Kidney tubule cell (primary cell): ENCODE measurements around the gene ADH6.
"Not testable (repeated sequence)": the region's sequence is repeated elsewhere in the genome, so short reads cannot be mapped to it uniquely, and the experiment has no call there.

Experiments
- DNase-seq: peaks from one replicate; pipeline ENCODE4 v3.0.0-alpha.2; 2018; ENCODE audit warnings: low spot score

Gene ADH6

GRCh38 chr4:99190336-99190735 lies 28.7 kb downstream of the ADH6 start:
- no peak for DNase-seq

GRCh38 chr4:99189900-99190299 lies 29.1 kb downstream of the ADH6 start:
- DNase-seq: not testable (repeated sequence)

GRCh38 chr4:99186029-99186428 lies 33.0 kb downstream of the ADH6 start:
- DNase-seq: no peak

- no peak for DNase-seq
These were observed 33.5 kb downstream of the ADH6 start for GRCh38 chr4:99185581-99185980.

- peak; percentile 74 for DNase-seq
These were observed 38.5 kb downstream of the ADH6 start for GRCh38 chr4:99180382-99181070.

GRCh38 chr4:99179626-99180025 lies 39.4 kb downstream of the ADH6 start:
- peak; percentile 32 for DNase-seq

GRCh38 chr4:99179178-99179577 lies 39.9 kb downstream of the ADH6 start:
- no peak for DNase-seq

- DNase-seq: no peak
These were observed 52.5 kb downstream of the ADH6 start for GRCh38 chr4:99166544-99166943.

GRCh38 chr4:99165978-99166377 lies 53.1 kb downstream of the ADH6 start:
- peak; percentile 27 for DNase-seq

- DNase-seq: no peak
These were observed 57.5 kb downstream of the ADH6 start for GRCh38 chr4:99161373-99162099.

- DNase-seq: no peak
These were observed 59.3 kb downstream of the ADH6 start for GRCh38 chr4:99159699-99160098.

GRCh38 chr4:99157478-99157935 lies 61.5 kb downstream of the ADH6 start:
- no peak for DNase-seq

- DNase-seq: no peak
These were observed 62.1 kb downstream of the ADH6 start for GRCh38 chr4:99156992-99157391.

GRCh38 chr4:99154658-99155342 lies 64.2 kb downstream of the ADH6 start:
- no peak for DNase-seq
